ENCODE measurements around the gene SLC25A5. TPM values are rescaled to one million over a fixed set of nuclear protein-coding genes. Genes with fewer than 3 reads are reported as not detected.

Gene SLC25A5
- total and polyA plus RNA-seq, 10 of the 15 experiments (the other 5 are each of a cell fraction or from before 2014, with no cell fraction given): 361 to 3,863 (median 618) TPM

- TF ChIP-seq PBX3 (IDR thresholded peaks at IDR 0.05; ENCODE audit: insufficient replicate concordance, low read depth, low read length) (no peak), PKNOX1 (IDR thresholded peaks at IDR 0.05) (no peak), NR2C1 (IDR thresholded peaks at IDR 0.05) (no peak), BCLAF1 (IDR thresholded peaks at IDR 0.05) (no peak), SMC3 (IDR thresholded peaks at IDR 0.05; ENCODE audit: borderline replicate concordance, low read length) (peak; percentile 54; the same call in 1 of the 2 replicates), CTCF (IDR thresholded peaks at IDR 0.05 in 2 of 3, conservative IDR thresholded peaks at IDR 0.05 in 1 of 3; ENCODE audit: control insufficient read depth in 2 of 3, extremely low read depth in 1 of 3, insufficient read depth in 1 of 3, low read depth in 3 of 3, low read length in 3 of 3) (peak; percentile 50 to 60 (median 58)), MEF2B (IDR thresholded peaks at IDR 0.05; ENCODE audit: partially characterized antibody, poor library complexity, severe bottlenecking) (no peak)
Observed at GRCh38 chrX:119488749-119489148, 20.5 kb downstream of the SLC25A5 start (continued).
